SU-DHL-6 (cell line): ENCODE data around the gene ZNF467.
A peak's percentile ranks its signal among the peaks of the same experiment; 100 is the strongest.

Experiments
- H2AFZ ChIP-seq: fragments of 200-600 bp; sonication (generic); 2 replicates; pipeline ENCODE4 v1.6.1; 2014; ENCODE audit warnings: low read depth, mild to moderate bottlenecking, moderate library complexity, mixed read lengths, antibody characterized with exemption, low read length; ENCODE audit not compliant: severe bottlenecking
- H3F3A ChIP-seq: fragments of 200-600 bp; shearing (Covaris generic); 2 replicates; pipeline ENCODE4 v1.6.0; 2016; ENCODE audit warnings: antibody characterized with exemption, mild to moderate bottlenecking; ENCODE audit not compliant: insufficient read depth
- H3K27ac ChIP-seq: fragments of 200-600 bp; sonication (generic); 2 replicates; pipeline ENCODE4 v1.5.1; 2016; ENCODE audit warnings: low read depth, mild to moderate bottlenecking, low read length, moderate library complexity, mixed read lengths
- H3K27me3 ChIP-seq: fragments of 200-600 bp; sonication (generic), shearing (Covaris generic); 2 replicates; pipeline ENCODE4 v1.6.0; 2014; ENCODE audit warnings: mild to moderate bottlenecking, low read length
- H3K36me3 ChIP-seq: fragments of 200-600 bp; sonication (generic); 2 replicates; pipeline ENCODE4 v1.6.1; 2014; ENCODE audit warnings: mild to moderate bottlenecking, low read length, mixed read lengths
- H3K4me2 ChIP-seq: fragments of 300-600, 200-600 bp; shearing (Covaris generic), sonication (generic); 2 replicates; pipeline ENCODE4 v1.6.0; 2014; ENCODE audit warnings: low read length, low read depth, mild to moderate bottlenecking; ENCODE audit not compliant: poor library complexity, severe bottlenecking
- H3K4me3 ChIP-seq: fragments of 200-600 bp; sonication (generic); 2 replicates; pipeline ENCODE4 v1.5.1; 2014; ENCODE audit warnings: antibody characterized with exemption, low read length, mild to moderate bottlenecking, mixed read lengths; ENCODE audit not compliant: insufficient read depth, poor library complexity, severe bottlenecking
- H3K79me2 ChIP-seq: fragments of 200-600 bp; sonication (generic); 2 replicates; pipeline ENCODE4 v1.6.1; 2014; ENCODE audit warnings: mild to moderate bottlenecking, low read length, moderate library complexity; ENCODE audit not compliant: insufficient read depth
- H3K9ac ChIP-seq: fragments of 200-600 bp; sonication (generic); 2 replicates; pipeline ENCODE4 v1.7.0; 2014; ENCODE audit warnings: mild to moderate bottlenecking, low read length
- H3K9me2 ChIP-seq: fragments of 200-600 bp; sonication (generic); replicated peaks from 2 replicates; pipeline ENCODE4 v1.6.1; 2014; ENCODE audit warnings: low read length; ENCODE audit not compliant: insufficient read depth
- H3K9me3 ChIP-seq: fragments of 200-600 bp; sonication (generic); 2 replicates; pipeline ENCODE4 v1.6.1; 2014; ENCODE audit warnings: low read length, mixed read lengths; ENCODE audit not compliant: insufficient read depth
- H4K20me1 ChIP-seq: fragments of 200-600 bp; sonication (generic); 2 replicates; pipeline ENCODE4 v1.6.1; 2014; ENCODE audit warnings: low read depth, mild to moderate bottlenecking, antibody characterized with exemption, low read length, moderate library complexity, mixed read lengths
- CTCF ChIP-seq: fragments of 200-600 bp; sonication (generic); IDR thresholded peaks from one replicate; pipeline ENCODE4 v1.5.1; 2017; ENCODE audit warnings: antibody characterized with exemption, mild to moderate bottlenecking, low read length, moderate library complexity; ENCODE audit not compliant: insufficient read depth, poor library complexity, severe bottlenecking
- EZH2phosphoT487 ChIP-seq: fragments of 200-600 bp; sonication (generic), shearing (Covaris generic); conservative IDR thresholded peaks from 2 replicates; pipeline ENCODE4 v1.6.1; 2018; ENCODE audit warnings: mild to moderate bottlenecking, antibody characterized with exemption, low read length, moderate library complexity, mixed read lengths

ZNF467 gene

GRCh38 chr7:149742075-149742701, 31.2 kb downstream of the ZNF467 start:
- H3K9me2 ChIP-seq, result no peaks in the 10 kb centered on the region
- peak overlapping the region; percentile 93 for H2AFZ ChIP-seq
- H3K4me3 ChIP-seq, result peak overlapping the region; percentile 33
- H3F3A ChIP-seq, result no peaks in the 10 kb centered on the region
- H3K27me3 ChIP-seq, result no peaks in the 10 kb centered on the region
- peak overlapping the region; percentile 20; the same call in 1 of the 2 replicates for H3K9ac ChIP-seq
- H3K36me3 ChIP-seq, result no peaks in the 10 kb centered on the region
- no peaks in the 10 kb centered on the region for H3K9me3 ChIP-seq
- no peak overlapping the region for H3K27ac ChIP-seq
- peak overlapping the region; percentile 55 for H3K4me2 ChIP-seq
- TF ChIP-seq CTCF (peak; percentile 70), EZH2phosphoT487 (no peak)
- no peaks in the 10 kb centered on the region for H4K20me1 ChIP-seq
- no peaks in the 10 kb centered on the region for H3K79me2 ChIP-seq

- Histone ChIP-seq H3K4me3 (no peak overlapping the region), H3K4me2 (peak overlapping the region; percentile 55), H3K9ac (peak overlapping the region; percentile 20; the same call in 1 of the 2 replicates), H3K27me3 (no peaks in the 10 kb centered on the region), H4K20me1 (no peaks in the 10 kb centered on the region), H3K79me2 (no peaks in the 10 kb centered on the region), H3F3A (no peaks in the 10 kb centered on the region), H3K27ac (no peak overlapping the region), H3K9me2 (no peaks in the 10 kb centered on the region), H3K9me3 (no peaks in the 10 kb centered on the region), H2AFZ (peak overlapping the region; percentile 93), H3K36me3 (no peaks in the 10 kb centered on the region)
- no peak for TF ChIP-seq EZH2phosphoT487
- no peak for TF ChIP-seq CTCF
Measured at GRCh38 chr7:149741629-149742028, 31.8 kb downstream of the ZNF467 start.

- H3K4me2 ChIP-seq, result no peak overlapping the region
- H3K27ac ChIP-seq, result no peak overlapping the region
Measured at GRCh38 chr7:149736478-149737360, 36.7 kb downstream of the ZNF467 start.

More at GRCh38 chr7:149736478-149737360, 36.7 kb downstream of the ZNF467 start:
- TF ChIP-seq CTCF (no peak), EZH2phosphoT487 (no peak)
- no peaks in the 10 kb centered on the region for H3K9me2 ChIP-seq
- no peak overlapping the region for H3K9ac ChIP-seq
- H3K36me3 ChIP-seq, result no peaks in the 10 kb centered on the region
- no peak overlapping the region for H3K4me3 ChIP-seq
- H3K79me2 ChIP-seq, result no peaks in the 10 kb centered on the region
- no peaks in the 10 kb centered on the region for H3K27me3 ChIP-seq
- no peaks in the 10 kb centered on the region for H3F3A ChIP-seq
- H3K9me3 ChIP-seq, result no peaks in the 10 kb centered on the region
- H4K20me1 ChIP-seq, result no peaks in the 10 kb centered on the region
- H2AFZ ChIP-seq, result no peak overlapping the region
